ENCODE results near the gene SKIC8.
"Not testable (repeated sequence)": the region's sequence is repeated elsewhere in the genome, so short reads cannot be mapped to it uniquely, and the experiment has no call there.

The SKIC8 gene

GRCh38 chr15:78247911-78248310 is 51.5 kb downstream of the SKIC8 start:
- no peak for DNase-seq

- DNase-seq = not testable (repeated sequence)
Measured at GRCh38 chr15:78245976-78246620, 53.3 kb downstream of the SKIC8 start.

GRCh38 chr15:78245392-78245791 is 54.0 kb downstream of the SKIC8 start:
- DNase-seq = not testable (repeated sequence)

- DNase-seq = no peak
Measured at GRCh38 chr15:78244893-78245292, 54.5 kb downstream of the SKIC8 start.

GRCh38 chr15:78244101-78244500 is 55.3 kb downstream of the SKIC8 start:
- no peak for DNase-seq

- DNase-seq = no peak
Measured at GRCh38 chr15:78243491-78243941, 55.9 kb downstream of the SKIC8 start.

GRCh38 chr15:78243058-78243457 is 56.4 kb downstream of the SKIC8 start:
- no peak for DNase-seq

GRCh38 chr15:78242128-78242527 is 57.3 kb downstream of the SKIC8 start:
- DNase-seq = no peak

GRCh38 chr15:78241017-78241416 is 58.4 kb downstream of the SKIC8 start:
- peak; percentile 11 for DNase-seq

GRCh38 chr15:78239811-78240210 is 59.6 kb downstream of the SKIC8 start:
- no peak for DNase-seq

GRCh38 chr15:78237146-78237545 is 62.3 kb downstream of the SKIC8 start:
- no peak for DNase-seq

GRCh38 chr15:78236491-78236890 is 62.9 kb downstream of the SKIC8 start:
- no peak for DNase-seq

GRCh38 chr15:78234515-78235040 is 64.8 kb downstream of the SKIC8 start, which contains the start of gene ACSBG1:
ACSBG1 (minus strand) TSS chr15:78234565; CDS start chr15:78234501, 64 bp downstream.
- no peak for DNase-seq

GRCh38 chr15:78233496-78233895 is 65.9 kb downstream of the SKIC8 start:
- no peak for DNase-seq
